Cardiac muscle cell (in vitro differentiated cells and primary cell): ENCODE results near the gene BLOC1S4. TPM values are rescaled to one million over a fixed set of nuclear protein-coding genes. Genes with fewer than 3 reads are reported as not detected.

Experiments used
- DNase-seq, 2 donors: peaks; one replicate each; pipeline versions ENCODE4 v3.0.0 to v3.0.0-alpha.2; 2010 to 2017; ENCODE audit warnings: low read depth in 1 of 2, low spot score in 1 of 2
- H3K27ac ChIP-seq: fragments of 200-600 bp; sonication (generic); 2 replicates; pipeline ENCODE4 v1.5.1; 2016
- H3K27me3 ChIP-seq: fragments of 200-600 bp; sonication (generic); 2 replicates; pipeline ENCODE4 v1.6.0; 2016; ENCODE audit warnings: control low read depth
- H3K36me3 ChIP-seq: fragments of 200-600 bp; sonication (generic); 2 replicates; pipeline ENCODE4 v1.5.1; 2016; ENCODE audit warnings: control low read depth
- H3K4me1 ChIP-seq: fragments of 200-600 bp; sonication (generic); 2 replicates; pipeline ENCODE4 v1.8.1; 2017; ENCODE audit warnings: low read depth, mild to moderate bottlenecking, mixed run types
- H3K4me3 ChIP-seq: fragments of 200-600 bp; sonication (generic); 2 replicates; pipeline ENCODE4 v1.5.1; 2016; ENCODE audit warnings: mild to moderate bottlenecking
- H3K9me3 ChIP-seq: fragments of 200-600 bp; sonication (generic); 2 replicates; pipeline ENCODE4 v1.5.1; 2017; ENCODE audit warnings: low read depth, mild to moderate bottlenecking, control low read depth
- polyA plus RNA-seq: library from polyadenylated mRNA; unstranded; fragments of >200 nt; fragmentation: Nextera tagmentation; extraction: Ambion mirVana; gene quantifications from 2 replicates; pipeline ENCODE4 v1.2.1, GENCODE V29; 2016
- total RNA-seq: library from RNA; depleted of rRNA; stranded (reverse); fragments of >200 nt; gene quantifications from 2 replicates; pipeline ENCODE4 v1.2.3, GENCODE V29; 2016
- TF ChIP-seq, protein P1 (sequence below): IDR thresholded peaks from 2 replicates; pipeline ENCODE4 v1.5.1; 2012; ENCODE audit warnings: low read depth, mild to moderate bottlenecking, low read length

BLOC1S4 gene
- total and polyA plus RNA-seq, 2 experiments from 2014 or later = 48.9 to 53.5 TPM

DNA sequence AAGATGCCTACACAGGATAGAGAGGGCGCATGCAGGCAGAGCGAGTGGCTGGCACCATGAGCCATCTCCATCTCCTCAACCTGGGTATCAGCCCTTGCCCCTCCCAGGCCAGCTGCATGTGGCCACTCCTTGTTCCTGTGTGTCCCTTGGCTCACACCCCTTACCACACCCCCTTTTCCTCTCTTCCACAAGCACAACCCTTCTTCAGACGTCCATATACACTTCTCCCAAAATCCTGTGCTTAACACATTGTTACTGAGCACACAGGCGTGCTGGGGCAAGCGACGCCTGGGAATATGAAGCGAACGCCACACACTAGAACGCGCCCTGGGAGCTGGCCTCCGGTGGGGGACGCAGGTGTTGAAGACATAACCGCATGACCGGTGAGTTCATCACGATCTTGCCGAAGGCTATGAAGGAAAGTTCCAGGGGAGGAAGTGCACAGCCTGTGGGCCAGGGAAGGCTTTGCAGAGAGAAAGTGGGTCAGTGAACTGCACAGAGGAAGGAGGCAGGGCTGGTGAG is 47.4 kb downstream of the BLOC1S4 start:
- DNase-seq = no peak

DNA sequence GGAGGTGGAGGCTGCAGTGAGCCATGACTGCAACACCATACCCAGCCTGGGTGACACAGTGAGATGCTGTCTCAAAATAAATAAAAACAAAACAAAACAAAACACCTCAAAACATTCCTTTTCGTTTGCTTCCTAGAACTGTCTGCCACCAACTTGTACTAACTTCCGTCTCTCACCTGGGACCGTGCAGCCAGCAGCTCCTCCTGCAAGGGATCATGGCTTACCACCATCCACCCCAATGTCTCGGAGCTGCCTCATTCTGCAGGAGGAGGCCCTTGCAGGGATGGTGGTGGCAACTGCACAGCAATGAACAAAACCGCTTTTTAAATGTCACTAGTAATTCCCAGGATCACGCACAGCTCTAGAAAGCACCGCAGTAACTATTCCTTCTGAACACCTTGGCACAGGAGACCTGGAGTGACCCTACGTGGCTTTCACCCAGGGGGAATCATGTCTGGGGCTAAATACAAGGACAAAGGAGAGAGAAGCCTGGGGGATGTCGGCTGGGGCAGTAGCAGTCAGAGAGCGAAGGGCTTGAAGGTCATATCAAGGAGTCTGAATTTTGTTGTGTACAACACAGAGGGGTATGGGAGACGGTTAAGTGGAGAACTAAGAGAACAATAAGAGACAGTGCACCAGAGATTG is 49.1 kb downstream of the BLOC1S4 start:
- TF ChIP-seq, protein P1, sequence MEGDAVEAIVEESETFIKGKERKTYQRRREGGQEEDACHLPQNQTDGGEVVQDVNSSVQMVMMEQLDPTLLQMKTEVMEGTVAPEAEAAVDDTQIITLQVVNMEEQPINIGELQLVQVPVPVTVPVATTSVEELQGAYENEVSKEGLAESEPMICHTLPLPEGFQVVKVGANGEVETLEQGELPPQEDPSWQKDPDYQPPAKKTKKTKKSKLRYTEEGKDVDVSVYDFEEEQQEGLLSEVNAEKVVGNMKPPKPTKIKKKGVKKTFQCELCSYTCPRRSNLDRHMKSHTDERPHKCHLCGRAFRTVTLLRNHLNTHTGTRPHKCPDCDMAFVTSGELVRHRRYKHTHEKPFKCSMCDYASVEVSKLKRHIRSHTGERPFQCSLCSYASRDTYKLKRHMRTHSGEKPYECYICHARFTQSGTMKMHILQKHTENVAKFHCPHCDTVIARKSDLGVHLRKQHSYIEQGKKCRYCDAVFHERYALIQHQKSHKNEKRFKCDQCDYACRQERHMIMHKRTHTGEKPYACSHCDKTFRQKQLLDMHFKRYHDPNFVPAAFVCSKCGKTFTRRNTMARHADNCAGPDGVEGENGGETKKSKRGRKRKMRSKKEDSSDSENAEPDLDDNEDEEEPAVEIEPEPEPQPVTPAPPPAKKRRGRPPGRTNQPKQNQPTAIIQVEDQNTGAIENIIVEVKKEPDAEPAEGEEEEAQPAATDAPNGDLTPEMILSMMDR = no peak
- Histone ChIP-seq H3K4me1 (no peaks in the 10 kb centered on the region), H3K4me3 (no peak overlapping the region), H3K27me3 (no peaks in the 10 kb centered on the region), H3K27ac (no peak overlapping the region), H3K9me3 (no peaks in the 10 kb centered on the region), H3K36me3 (no peaks in the 10 kb centered on the region)
- DNase-seq = no peak

More for the DNA sequence above, 47.4 kb downstream of the BLOC1S4 start:
- no peaks in the 10 kb centered on the region for H3K36me3 ChIP-seq
- H3K27me3 ChIP-seq = no peaks in the 10 kb centered on the region
- TF ChIP-seq, protein P1 = peak; percentile 5
- no peak overlapping the region for H3K4me3 ChIP-seq
- no peaks in the 10 kb centered on the region for H3K9me3 ChIP-seq
- H3K27ac ChIP-seq = no peak overlapping the region
- H3K4me1 ChIP-seq = no peaks in the 10 kb centered on the region

DNA sequence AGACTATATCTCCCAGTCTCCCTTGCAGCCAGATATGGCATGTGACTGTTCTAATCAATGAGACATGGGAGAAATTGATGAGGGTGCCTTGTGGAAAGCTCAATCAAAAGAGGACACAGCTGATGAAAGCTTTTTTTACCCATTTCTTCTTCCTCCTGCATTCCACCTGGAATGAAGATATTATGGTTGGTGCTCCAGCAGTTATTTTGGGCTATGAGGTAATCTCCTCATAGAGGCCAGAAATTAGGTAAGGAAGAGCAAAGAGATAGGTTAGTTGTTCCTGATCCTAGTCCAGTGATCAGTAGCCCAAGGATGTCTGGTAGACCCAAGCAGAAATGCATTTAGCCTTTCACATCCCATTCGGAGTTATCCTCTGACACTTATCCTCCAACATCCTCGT is 49.7 kb downstream of the BLOC1S4 start:
- Histone ChIP-seq H3K4me1 (no peaks in the 10 kb centered on the region), H3K9me3 (no peaks in the 10 kb centered on the region), H3K27ac (no peak overlapping the region), H3K27me3 (no peaks in the 10 kb centered on the region), H3K4me3 (no peak overlapping the region), H3K36me3 (no peaks in the 10 kb centered on the region)
- no peak for DNase-seq
- TF ChIP-seq, protein P1 = no peak

Other genes with a start within 250 kb of the BLOC1S4 start
- 0.14 TPM in 1 of 2 replicates, not detected in the other for gene PPP2R2C, start 243.6 kb upstream of the BLOC1S4 start, total RNA-seq
- not detected in 2 replicates for gene PPP2R2C, start 243.6 kb upstream of the BLOC1S4 start, polyA plus RNA-seq
- 8.2 and 10.2 TPM in 2 replicates for gene MAN2B2, start 141.0 kb upstream of the BLOC1S4 start, total RNA-seq
- 4.4 and 5.4 TPM in 2 replicates for gene MAN2B2, start 141.0 kb upstream of the BLOC1S4 start, polyA plus RNA-seq
- 262 and 291 TPM in 2 replicates for gene MRFAP1, start 75.5 kb upstream of the BLOC1S4 start, total RNA-seq
- gene MRFAP1, start 75.5 kb upstream of the BLOC1S4 start, polyA plus RNA-seq = 315 and 319 TPM in 2 replicates
- not detected in 2 replicates for gene S100P, start 22.3 kb upstream of the BLOC1S4 start, total RNA-seq
- gene S100P, start 22.3 kb upstream of the BLOC1S4 start, polyA plus RNA-seq = not detected in 2 replicates
- gene MRFAP1L1, start 6.3 kb upstream of the BLOC1S4 start, total RNA-seq = 82.4 and 112 TPM in 2 replicates
- gene MRFAP1L1, start 6.3 kb upstream of the BLOC1S4 start, polyA plus RNA-seq = 73.3 and 76.4 TPM in 2 replicates
- 25.8 and 28.7 TPM in 2 replicates for gene KIAA0232, start 66.6 kb downstream of the BLOC1S4 start, total RNA-seq
- 27.4 and 30.0 TPM in 2 replicates for gene KIAA0232, start 66.6 kb downstream of the BLOC1S4 start, polyA plus RNA-seq
- 41.8 and 46.1 TPM in 2 replicates for gene TBC1D14, start 193.7 kb downstream of the BLOC1S4 start, total RNA-seq
- gene TBC1D14, start 193.7 kb downstream of the BLOC1S4 start, polyA plus RNA-seq = 30.5 and 38.9 TPM in 2 replicates